ENCODE results near the gene PDE10A.
"Not testable (repeated sequence)": the region's sequence is repeated elsewhere in the genome, so short reads cannot be mapped to it uniquely, and the experiment has no call there.

The PDE10A gene

DNA sequence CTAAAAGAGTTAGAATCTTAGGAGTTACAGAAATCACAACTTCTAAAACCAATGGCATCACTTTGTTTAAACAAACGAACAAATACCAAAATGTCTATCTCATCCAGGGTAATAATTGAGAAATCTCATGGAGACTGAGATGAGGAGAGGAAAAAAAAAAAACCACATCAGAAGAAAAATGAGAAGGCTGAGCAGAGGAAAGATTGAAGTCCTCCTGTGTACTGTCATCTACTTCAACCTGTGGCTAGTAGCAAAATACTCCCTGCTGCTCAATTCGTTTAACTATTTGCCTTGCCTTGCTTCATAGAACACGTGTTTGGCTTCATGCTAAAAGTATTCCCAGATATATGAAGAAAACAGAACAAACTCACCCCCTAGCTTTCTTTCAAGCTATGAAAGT, 143.7 kb downstream of the PDE10A start:
- no peak for DNase-seq

- no peak for DNase-seq
Measured at GRCh38 chr6:165515963-165516624, 146.9 kb downstream of the PDE10A start.

DNA sequence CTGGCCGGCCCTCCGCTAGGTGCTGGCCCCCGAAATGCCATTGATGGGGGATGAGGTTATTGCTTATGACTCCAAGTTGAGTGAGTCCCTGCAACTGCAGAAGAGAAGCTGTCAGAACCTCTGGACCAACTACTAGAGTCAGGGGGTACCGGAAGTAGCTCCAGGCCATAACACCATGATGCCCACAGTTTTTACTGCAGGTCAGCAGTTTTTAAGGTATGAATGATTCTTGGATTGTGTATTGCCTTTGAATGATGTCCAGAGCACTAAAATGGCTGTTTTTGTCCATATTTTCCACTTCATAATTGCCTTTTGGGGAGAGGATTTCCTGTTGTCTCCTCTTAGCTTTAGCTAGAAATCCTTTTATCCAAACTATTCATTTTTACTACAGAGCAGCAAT, 148.4 kb downstream of the PDE10A start:
- no peak for DNase-seq

GRCh38 chr6:165511807-165512206, 151.2 kb downstream of the PDE10A start:
- no peak for DNase-seq

- no peak for DNase-seq
Measured at GRCh38 chr6:165508321-165508869, 154.6 kb downstream of the PDE10A start.

GRCh38 chr6:165506657-165507056, 156.4 kb downstream of the PDE10A start:
- no peak for DNase-seq

DNA sequence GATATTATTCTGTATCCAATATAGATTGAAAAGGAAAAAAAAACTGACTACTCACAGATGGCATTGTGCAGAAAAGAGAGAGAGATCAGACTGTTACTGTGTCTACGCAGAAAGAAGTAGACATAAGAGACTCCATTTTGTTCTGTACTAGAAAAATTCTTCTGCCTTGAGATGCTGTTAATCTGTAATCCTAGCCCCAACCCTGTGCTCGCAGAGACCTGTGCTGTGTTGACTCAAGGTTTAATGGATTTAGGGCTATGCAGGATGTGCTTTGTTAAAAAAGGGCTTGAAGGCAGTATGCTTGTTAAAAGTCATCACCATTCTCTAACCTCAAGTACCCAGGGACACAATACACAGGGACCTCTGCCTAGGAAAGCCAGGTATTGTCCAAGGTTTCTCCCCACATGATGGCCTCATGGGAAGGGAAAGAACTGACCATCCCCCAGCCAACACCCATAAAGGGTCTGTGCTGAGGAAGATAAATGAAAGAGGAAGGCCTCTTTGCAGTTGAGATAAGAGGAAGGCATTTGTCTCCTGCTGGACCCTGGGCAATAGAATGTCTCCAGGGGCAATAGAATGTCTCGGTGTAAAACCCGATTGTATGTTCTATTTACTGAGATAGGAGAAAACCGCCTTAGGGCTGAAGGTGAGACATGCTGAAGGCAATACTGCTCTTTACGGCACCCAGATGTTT, 162.7 kb downstream of the PDE10A start:
- DNase-seq, result not testable (repeated sequence)

DNA sequence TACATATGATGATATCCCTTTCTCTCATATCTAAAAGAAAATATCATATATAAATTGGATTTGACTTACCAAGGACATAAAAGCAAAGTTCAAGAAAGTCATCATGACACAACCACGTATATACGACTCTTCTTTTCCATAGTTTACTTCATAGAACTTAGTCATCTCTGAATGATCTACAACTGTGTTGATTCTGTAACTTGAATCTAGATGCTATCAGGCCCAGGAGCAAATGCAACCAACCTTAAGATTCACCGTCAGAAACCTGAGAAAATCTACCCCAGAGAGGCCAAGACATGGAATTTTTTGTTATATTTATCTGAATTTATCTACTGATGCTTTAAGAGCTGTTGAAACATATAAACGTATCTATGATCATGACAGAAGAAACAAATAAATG, 165.6 kb downstream of the PDE10A start:
- DNase-seq, result no peak

DNA sequence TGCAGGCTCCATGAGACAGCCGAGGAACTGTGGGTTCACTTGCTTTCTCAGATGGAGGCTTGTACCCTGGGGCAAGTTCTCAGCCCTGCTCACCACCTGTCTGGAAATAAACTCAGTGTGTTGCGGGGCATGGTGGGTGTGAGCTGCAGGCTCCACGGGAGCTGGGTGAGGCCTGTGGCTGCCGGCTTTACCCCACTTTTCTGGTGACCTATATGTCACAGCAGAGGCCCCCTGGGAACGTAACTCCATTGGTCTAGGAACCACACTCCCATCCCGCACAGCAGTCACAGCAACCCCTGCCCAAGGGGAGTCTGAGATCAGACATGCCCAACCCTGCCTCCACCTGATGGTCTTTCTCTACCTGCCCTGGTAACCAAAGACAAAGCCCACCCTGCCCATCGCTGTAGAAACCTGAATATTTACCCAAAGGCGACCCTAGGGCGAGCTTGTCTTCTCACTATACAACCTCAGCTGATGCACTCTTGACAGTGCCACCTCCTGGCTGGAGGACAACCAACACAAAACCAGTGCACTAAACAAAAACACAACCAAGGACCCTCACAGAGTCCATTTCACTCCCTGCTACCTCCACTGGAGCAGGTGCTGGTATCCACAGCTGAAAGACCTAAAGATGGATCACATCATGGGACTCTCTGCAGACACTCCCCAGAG, 174.3 kb downstream of the PDE10A start:
- DNase-seq, result no peak

DNA sequence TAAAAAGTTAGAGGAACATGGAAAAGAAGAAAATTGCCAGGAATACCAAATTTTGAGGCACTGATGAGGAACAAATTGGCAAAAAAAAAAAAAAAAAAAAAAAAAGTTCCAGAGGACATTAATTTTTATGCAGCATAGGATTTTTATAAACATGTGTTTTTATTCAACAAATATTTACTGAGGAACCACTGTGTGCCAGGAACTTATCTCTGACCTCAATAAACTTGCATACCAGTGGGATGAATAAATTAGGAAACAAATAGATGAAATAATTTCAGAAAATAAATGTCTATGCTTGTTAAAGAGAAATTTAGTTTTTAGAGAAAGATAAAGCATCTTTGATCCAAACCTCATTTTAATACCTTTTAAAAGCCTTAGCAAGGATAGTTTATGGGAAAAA, 175.1 kb downstream of the PDE10A start:
- DNase-seq, result no peak

DNA sequence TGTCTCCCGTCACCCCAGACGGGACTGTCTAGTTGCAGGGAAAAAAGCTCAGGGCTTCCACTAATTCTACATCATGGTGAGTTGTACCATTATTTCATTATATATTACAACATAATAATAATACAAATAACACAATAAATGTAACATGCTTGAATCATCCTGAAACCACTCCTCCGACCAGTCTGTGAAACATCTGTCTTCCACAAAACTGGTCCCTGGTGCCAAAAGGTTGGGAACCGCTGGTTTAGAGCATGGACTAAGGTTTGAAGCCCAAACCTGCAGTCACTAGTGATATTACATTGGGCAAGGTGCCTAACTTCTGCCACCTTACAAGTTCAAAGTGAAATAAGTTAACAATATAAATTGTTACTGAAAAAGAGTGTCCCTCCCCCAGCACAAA, 175.7 kb downstream of the PDE10A start:
- DNase-seq, result no peak

DNA sequence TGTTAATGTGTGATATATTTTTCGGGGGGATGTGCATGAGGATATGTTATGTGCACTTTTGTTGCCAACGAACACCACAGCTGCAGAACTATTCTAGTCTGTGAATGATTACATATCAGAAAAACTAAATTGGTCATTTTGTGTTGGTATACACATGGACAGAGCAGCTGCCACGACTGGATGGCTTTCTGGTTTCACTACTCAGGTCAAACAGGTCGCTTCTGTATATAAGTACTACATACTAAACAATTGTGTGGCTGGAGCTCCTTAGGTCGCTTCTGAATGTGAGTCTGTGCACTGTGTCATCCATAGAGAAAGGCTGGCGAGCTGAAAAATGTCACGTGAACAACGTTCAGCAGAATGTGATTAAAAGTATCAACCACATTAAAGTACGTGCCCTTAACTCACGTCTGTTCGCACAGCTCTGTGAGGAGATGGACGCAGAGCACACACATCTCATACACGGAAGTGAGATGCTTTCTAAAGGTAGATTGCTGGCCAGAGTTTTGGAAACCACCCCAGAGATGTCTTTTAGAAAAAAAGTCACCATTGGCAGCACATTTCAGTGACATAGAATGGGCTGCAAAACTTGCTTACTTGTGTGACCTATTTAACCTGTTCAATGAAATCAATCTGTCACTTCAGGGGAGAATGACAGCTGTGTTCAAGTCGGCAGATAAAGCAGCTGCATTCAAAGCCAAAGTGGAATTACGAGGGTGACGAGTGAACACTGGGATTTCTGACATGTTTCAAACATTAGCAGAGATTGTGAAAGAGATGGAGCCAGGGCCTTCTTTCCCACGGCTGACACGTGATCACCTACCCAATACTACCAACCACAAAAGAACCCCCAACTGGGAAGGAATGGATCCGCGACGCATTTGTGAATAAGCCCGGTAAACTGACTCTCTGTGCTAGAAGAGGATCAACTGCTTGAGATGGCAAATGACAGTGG, 176.6 kb downstream of the PDE10A start:
- no peak for DNase-seq

DNA sequence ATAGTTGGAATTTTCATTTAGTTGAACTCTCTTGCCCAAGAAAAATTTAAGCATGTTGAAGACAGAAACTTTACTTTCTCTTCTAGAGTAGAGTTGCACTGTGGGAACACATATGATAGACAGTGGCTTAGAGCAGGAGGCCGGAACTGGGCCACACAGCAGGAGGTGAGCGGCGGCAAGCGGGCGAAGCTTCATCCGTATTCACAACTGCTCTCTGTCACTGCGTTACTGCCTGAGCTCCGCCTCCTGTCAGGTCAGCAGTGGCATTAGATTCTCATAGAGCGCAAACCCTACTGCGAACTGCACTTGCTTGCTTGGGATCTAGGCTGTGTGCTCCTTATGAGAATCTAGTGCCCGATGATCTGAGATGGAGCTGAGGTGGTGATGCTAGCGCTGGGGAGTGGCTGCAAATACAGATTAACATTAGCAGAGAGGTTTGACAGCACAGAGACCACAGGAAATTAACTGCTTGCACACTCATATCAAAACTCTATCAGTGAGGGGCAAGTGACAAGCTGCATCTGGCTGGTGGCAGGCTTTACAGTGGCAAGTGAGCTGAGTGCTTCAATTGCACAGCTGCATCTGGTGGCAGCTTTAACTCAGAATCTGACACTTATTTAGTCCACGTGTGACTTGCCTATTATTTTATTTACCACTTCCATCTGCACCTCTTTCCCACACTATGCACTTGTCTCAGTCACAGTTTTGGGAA, 178.7 kb downstream of the PDE10A start:
- no peak for DNase-seq

GRCh38 chr6:165481921-165482320, 181.1 kb downstream of the PDE10A start:
- no peak for DNase-seq

- no peak for DNase-seq
Measured at GRCh38 chr6:165480916-165481315, 182.1 kb downstream of the PDE10A start.

- no peak for DNase-seq
Measured at GRCh38 chr6:165478581-165478980, 184.5 kb downstream of the PDE10A start.

DNA sequence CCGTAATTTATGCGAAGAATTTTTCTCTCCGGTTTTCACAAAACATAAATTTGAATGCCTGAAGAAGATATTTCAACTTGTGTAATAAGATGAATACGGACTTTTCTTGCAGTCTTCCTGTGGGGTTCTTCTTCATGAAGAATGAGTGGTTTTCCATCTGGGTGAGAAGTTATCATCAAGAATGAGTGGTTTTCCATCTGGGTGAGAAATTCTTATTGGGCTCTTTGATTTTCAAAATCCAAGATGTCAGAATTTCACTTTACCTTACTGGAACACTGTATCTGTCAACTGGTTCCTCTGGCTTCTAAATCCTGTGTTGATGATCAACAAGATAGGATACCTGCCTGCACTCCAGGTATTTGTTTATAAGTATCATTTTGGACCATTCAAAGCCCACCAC, 193.6 kb downstream of the PDE10A start:
- DNase-seq, result no peak

DNA sequence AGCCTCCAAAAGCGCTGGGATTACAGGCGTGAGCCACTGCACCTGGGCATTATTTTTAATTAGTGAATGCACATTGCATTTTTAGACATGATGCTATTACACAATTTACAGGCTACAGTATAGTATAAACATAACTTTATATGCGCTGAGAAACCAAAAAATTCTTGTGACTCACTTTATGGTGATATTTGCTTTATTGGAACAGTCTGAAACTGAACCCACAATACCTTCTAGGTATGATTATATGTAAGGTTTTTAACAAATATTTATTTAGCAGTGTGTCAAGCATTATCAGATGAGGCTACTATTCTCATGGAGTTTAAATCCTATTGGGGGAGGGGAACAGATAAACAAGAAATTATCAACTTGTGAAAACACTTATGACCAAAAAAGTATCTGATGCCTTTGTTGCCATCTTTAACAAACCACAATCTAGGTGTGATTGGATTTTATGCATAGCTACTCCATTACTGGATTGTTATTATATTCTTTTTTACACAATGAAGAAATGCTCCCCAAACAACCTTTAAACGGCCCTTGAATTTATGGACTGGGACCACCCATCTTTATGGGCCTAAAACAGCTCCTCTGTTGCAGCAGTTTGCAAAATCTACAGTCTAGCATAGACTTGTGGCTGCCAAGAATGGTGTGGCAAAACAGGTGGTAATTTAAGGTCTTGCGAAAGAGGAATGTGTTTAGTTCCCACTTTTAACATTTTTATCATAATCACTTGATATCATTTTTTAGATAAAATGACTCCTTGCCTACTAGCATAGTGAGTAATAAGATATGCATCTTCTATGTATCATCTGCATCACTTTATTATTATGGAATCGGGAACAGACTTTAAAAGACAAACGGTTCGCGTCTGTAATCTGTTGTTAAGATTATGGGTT, 194.5 kb downstream of the PDE10A start:
- no peak for DNase-seq

GRCh38 chr6:165463499-165463898, 199.5 kb downstream of the PDE10A start:
- not testable (repeated sequence) for DNase-seq

- DNase-seq, result not testable (repeated sequence)
Measured at GRCh38 chr6:165459605-165460301, 203.3 kb downstream of the PDE10A start.
